Stimulated activated CD4-positive, alpha-beta T cell treated with anti-CD3 and anti-CD28 coated beads, Interleukin-1b, Interleukin-23, amount 100 ng/mL, for 4 hours (primary cell): ENCODE measurements around the gene ZFHX2.
A peak's percentile ranks its signal among the peaks of the same experiment; 100 is the strongest.

Source experiments
- DNase-seq, 2 donors: peaks; one replicate each; pipeline ENCODE4 v3.0.0-alpha.2; 2020; ENCODE audit warnings: low read depth in 2 of 2

ZFHX2 gene

GRCh38 chr14:23518709-23519108 is 32.9 kb downstream of the ZFHX2 start:
- DNase-seq: no peak

GRCh38 chr14:23517650-23518326 is 33.8 kb downstream of the ZFHX2 start:
- DNase-seq: no peak

- DNase-seq: no peak
These were observed 37.0 kb downstream of the ZFHX2 start for GRCh38 chr14:23514644-23514957.

- DNase-seq: no peak
These were observed 37.5 kb downstream of the ZFHX2 start for GRCh38 chr14:23513818-23514643.

GRCh38 chr14:23513005-23513817 is 38.4 kb downstream of the ZFHX2 start:
- DNase-seq: no peak

- peak in 1 of 2 donors; percentile 2 for DNase-seq
These were observed 39.4 kb downstream of the ZFHX2 start for GRCh38 chr14:23512156-23512555.

GRCh38 chr14:23494223-23494622 is 57.3 kb downstream of the ZFHX2 start:
- DNase-seq: no peak

GRCh38 chr14:23492618-23493272 is 58.8 kb downstream of the ZFHX2 start:
- DNase-seq: no peak

- DNase-seq: no peak
These were observed 64.3 kb downstream of the ZFHX2 start for GRCh38 chr14:23487216-23487615.

GRCh38 chr14:23486036-23486435 is 65.5 kb downstream of the ZFHX2 start:
- no peak for DNase-seq

GRCh38 chr14:23485326-23485725 is 66.2 kb downstream of the ZFHX2 start:
- no peak for DNase-seq

GRCh38 chr14:23483236-23483854 is 68.2 kb downstream of the ZFHX2 start:
- DNase-seq: no peak

GRCh38 chr14:23482823-23483148 is 68.8 kb downstream of the ZFHX2 start:
- DNase-seq: no peak

GRCh38 chr14:23481979-23482822 is 69.4 kb downstream of the ZFHX2 start:
- no peak for DNase-seq

- no peak for DNase-seq
These were observed 70.1 kb downstream of the ZFHX2 start for GRCh38 chr14:23481362-23481970.

- peak; percentile 41 to 53 for DNase-seq
These were observed 73.3 kb downstream of the ZFHX2 start for GRCh38 chr14:23478109-23478759.

GRCh38 chr14:23470947-23471346 is 80.6 kb downstream of the ZFHX2 start:
- DNase-seq: no peak
